T-helper 1 cell treated with Interleukin-12 subunit alpha and Interleukin-12 subunit beta and Interleukin-4 antibody, amounts not matched to agents 30 ng/mL and 1 ng/mL, for 36 hours (primary cell): ENCODE data around the gene ADCY5. TPM values are rescaled to one million over a fixed set of nuclear protein-coding genes. Genes with fewer than 3 reads are reported as not detected.

ENCODE experiments used
- intact Hi-C: fragments of 100-400 bp; cut with micrococcal nuclease; formaldehyde crosslinking; loops from one replicate; pipeline ENCODE4 v1.15.1; 2024
- total RNA-seq: library from RNA; stranded (reverse); gene quantifications from 2 replicates; pipeline ENCODE4 v1.2.3, GENCODE V29; 2022

The ADCY5 gene
- total RNA-seq, 1 donor from 2014 or later = not detected

- intact Hi-C loops = no loop called here
Measured at GRCh38 chr3:123310186-123310585, 138.7 kb downstream of the ADCY5 start.

GRCh38 chr3:123307064-123307463, 141.8 kb downstream of the ADCY5 start:
- intact Hi-C loops = no loop called here

- intact Hi-C loops = no loop called here
Measured at GRCh38 chr3:123305192-123305591, 143.7 kb downstream of the ADCY5 start.

- intact Hi-C loops = no loop called here
Measured at GRCh38 chr3:123303976-123304560, 144.8 kb downstream of the ADCY5 start.

- intact Hi-C loops = no loop called here
Measured at GRCh38 chr3:123302961-123303360, 145.9 kb downstream of the ADCY5 start.

GRCh38 chr3:123301331-123302184, 147.3 kb downstream of the ADCY5 start:
- intact Hi-C loops = no loop called here

- intact Hi-C loops = no loop called here
Measured at GRCh38 chr3:123300583-123300982, 148.3 kb downstream of the ADCY5 start.

- intact Hi-C loops = no loop called here
Measured at GRCh38 chr3:123300056-123300455, 148.8 kb downstream of the ADCY5 start.

GRCh38 chr3:123299581-123299980, 149.3 kb downstream of the ADCY5 start:
- intact Hi-C loops = no loop called here

- intact Hi-C loops = no loop called here
Measured at GRCh38 chr3:123298903-123299302, 150.0 kb downstream of the ADCY5 start.

GRCh38 chr3:123297627-123297899, 151.3 kb downstream of the ADCY5 start:
- intact Hi-C loops = no loop called here

- intact Hi-C loops = no loop called here
Measured at GRCh38 chr3:123296836-123297626, 151.9 kb downstream of the ADCY5 start.

- intact Hi-C loops = no loop called here
Measured at GRCh38 chr3:123296261-123296660, 152.6 kb downstream of the ADCY5 start.

- intact Hi-C loops = no loop called here
Measured at GRCh38 chr3:123295901-123296250, 153.0 kb downstream of the ADCY5 start.

- intact Hi-C loops = no loop called here
Measured at GRCh38 chr3:123295171-123295900, 153.6 kb downstream of the ADCY5 start.

- intact Hi-C loops = no loop called here
Measured at GRCh38 chr3:123294296-123294938, 154.5 kb downstream of the ADCY5 start.

- intact Hi-C loops = no loop called here
Measured at GRCh38 chr3:123292321-123293310, 156.3 kb downstream of the ADCY5 start.

GRCh38 chr3:123291404-123291803, 157.5 kb downstream of the ADCY5 start:
- intact Hi-C loops = no loop called here

GRCh38 chr3:123290962-123291361, 157.9 kb downstream of the ADCY5 start:
- intact Hi-C loops = no loop called here
